ENCODE data around the gene FALEC.

Gene FALEC

DNA sequence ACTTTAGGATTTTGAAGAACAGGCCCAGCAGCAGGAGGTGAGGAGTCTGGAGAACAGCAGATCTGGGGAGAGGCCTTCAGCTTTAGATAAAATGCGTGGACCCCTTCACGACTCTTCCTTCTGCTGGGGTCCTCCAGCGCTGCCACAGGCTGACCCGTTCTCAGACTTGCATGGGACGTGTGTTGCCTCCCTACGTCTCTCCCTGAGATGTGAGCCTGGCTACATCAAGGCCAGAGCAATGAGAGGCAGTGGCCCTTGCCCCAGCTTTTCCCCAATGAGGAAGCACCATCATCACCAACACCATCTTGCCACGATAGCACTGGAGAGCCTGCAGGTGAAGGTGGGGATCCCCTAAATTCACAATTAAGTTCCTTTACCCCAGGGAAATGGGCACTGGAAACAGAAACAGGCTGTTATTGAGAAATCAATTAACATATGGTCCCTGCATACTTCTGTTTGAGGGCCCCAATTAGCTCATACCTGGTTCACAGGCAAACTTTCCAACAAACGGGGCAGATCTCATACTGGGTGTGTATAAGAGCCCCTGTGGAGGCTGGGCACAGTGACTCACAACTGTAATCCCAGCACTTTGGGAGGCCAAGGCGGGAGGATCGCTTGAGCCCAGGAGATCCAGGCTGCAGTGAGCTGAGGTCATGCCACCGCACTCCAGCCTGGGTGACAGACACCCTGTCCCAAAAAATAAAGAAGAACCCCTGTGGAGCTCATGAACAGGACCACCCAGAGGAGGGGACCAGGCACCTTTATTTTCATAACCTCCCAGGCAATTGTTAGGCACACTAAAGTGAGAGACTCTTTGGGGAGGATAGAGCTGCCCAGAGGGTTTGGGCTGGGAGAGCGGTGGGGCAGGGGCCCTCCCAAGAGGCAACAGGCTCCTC is 21.5 kb downstream of the FALEC start:
- Histone ChIP-seq H3K27ac (peak overlapping the region; percentile 67 to 88), H3K36me3 (no peaks in the 10 kb centered on the region), H3K9me3 (no peaks in the 10 kb centered on the region), H3K27me3 (no peaks in the 10 kb centered on the region), H3K4me1 (peaks cover 0 to 67% (median 27%) of the 10 kb centered on the region in 4 donors), H3K4me3 (no peak overlapping the region)
- intact Hi-C loops (cut with DNase I; ENCODE audit: low total_unique reads) = no loop called here
- TF ChIP-seq CTCF (IDR thresholded peaks at IDR 0.05) = no peak
- DNase-seq = no peak

DNA sequence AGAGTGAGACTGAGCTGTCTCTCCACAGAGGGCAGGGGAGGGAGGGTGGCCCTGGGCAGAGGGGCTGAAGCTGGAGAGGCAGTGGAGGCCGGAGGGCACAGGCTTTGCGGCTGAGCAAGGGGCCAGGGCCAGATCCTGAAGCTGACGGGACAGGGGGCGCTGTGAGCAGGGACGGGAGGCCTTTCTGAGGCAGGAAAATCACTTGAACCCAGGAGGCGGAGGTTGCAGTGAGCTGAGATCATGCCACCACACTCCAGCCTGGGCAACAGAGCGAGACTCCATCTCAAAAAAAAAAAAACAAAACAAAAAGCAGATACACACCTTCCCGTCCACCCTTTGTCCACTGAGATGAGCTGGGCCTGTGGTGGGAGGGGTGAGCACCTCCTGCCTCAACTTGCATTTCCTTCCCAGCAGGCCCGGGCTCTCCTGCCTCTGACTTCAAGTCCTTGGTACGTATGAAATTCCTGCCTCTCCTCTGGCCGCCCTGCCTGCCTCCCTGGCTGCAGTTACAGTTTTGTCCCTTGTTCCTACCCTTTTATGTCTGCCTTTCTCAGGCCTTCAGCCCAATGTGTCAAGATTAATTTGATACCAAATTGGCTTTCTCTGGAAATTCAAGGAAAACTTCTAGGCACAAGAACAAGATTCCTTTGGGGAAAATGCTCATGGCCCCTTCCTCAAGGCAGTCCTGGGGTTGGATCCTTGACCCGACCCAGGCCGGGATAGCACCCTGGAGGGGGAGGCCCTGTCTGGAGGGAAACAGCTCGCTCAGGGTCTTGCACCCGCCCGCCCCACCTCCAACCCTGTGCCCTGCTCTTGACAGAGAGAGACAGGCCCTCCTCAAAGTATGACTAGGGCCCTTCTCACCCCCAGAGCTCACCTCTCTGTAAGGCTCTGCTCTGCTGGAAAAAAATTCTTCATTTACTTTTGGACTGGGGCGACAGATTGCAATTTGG is 22.5 kb downstream of the FALEC start:
- H3K27me3 ChIP-seq = no peaks in the 10 kb centered on the region
- TF ChIP-seq CTCF (IDR thresholded peaks at IDR 0.05) = no peak
- peak overlapping the region; percentile 67 to 88 for H3K27ac ChIP-seq
- no peaks in the 10 kb centered on the region for H3K9me3 ChIP-seq
- intact Hi-C loops (cut with DNase I; ENCODE audit: low total_unique reads) = no loop called here
- no peak overlapping the region for H3K4me3 ChIP-seq
- peaks cover 0 to 58% (median 19%) of the 10 kb centered on the region in 4 donors for H3K4me1 ChIP-seq
- H3K36me3 ChIP-seq = no peaks in the 10 kb centered on the region
- DNase-seq = peak in 1 of 2 donors; percentile 87

DNA sequence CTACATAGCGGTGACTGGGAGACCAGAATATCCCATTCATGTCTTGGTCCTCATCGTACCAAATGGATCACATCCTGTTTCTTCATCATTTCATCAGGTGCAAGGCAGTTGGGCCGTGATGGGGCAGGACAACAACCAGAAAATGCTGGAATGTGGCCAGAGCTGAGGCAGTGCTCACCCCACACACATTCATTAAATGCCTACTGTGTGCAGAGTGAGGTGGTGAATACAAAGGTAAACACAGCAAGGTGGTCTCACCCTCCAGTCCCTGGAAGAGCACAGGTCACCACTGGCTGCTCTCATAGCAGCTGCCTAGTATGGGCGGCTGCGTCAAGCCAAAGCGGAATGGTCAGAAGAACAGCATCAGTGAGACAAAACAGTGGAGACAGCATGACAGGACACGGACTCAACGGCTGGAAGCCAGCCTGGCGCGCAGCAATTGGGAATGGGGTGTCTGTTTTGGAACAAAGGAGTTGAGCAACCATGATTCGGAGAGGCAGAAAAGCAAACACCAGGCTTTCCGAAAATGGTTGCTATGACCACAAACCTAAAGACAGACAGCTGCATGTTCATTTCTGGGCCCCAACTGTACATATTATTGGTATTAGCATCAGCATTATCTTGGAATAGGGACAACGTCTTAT is 28.1 kb downstream of the FALEC start:
- H3K27me3 ChIP-seq = no peaks in the 10 kb centered on the region
- peaks cover 0 to 13% (median 4%) of the 10 kb centered on the region in 4 donors for H3K4me1 ChIP-seq
- intact Hi-C loops (cut with DNase I; ENCODE audit: low total_unique reads) = no loop called here
- H3K27ac ChIP-seq = peak overlapping the region in 1 of 2 donors; percentile 10
- TF ChIP-seq CTCF (IDR thresholded peaks at IDR 0.05) = no peak
- peak; percentile 84 to 88 for DNase-seq
- H3K9me3 ChIP-seq = no peaks in the 10 kb centered on the region
- H3K36me3 ChIP-seq = no peaks in the 10 kb centered on the region
- H3K4me3 ChIP-seq = no peak overlapping the region

DNA sequence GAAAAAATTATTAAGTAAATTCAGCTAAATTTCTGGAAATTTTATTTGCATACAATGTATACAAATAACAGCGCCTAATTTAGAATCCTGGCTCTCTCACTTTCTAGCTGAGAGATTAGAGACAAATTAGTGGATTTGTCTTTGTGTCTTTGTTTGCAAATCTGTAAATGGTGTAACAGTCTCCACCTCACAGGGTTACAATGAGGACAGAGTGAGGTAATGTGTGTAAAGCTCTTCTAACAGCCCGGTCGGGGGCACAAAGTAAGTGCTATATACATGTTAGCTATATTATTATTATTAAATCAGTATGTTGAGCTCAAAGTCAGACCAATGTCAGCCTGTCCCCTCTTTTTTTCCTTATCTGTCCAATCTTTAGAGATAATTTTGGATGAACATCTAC is 28.7 kb downstream of the FALEC start:
- no peaks in the 10 kb centered on the region for H3K27me3 ChIP-seq
- peak overlapping the region in 1 of 2 donors; percentile 10 for H3K27ac ChIP-seq
- no peaks in the 10 kb centered on the region for H3K9me3 ChIP-seq
- no peak for DNase-seq
- TF ChIP-seq CTCF (IDR thresholded peaks at IDR 0.05) = no peak
- intact Hi-C loops (cut with DNase I; ENCODE audit: low total_unique reads) = no loop called here
- H3K36me3 ChIP-seq = no peaks in the 10 kb centered on the region
- H3K4me3 ChIP-seq = no peak overlapping the region
- peaks cover 0 to 10% (median 3%) of the 10 kb centered on the region in 4 donors for H3K4me1 ChIP-seq

DNA sequence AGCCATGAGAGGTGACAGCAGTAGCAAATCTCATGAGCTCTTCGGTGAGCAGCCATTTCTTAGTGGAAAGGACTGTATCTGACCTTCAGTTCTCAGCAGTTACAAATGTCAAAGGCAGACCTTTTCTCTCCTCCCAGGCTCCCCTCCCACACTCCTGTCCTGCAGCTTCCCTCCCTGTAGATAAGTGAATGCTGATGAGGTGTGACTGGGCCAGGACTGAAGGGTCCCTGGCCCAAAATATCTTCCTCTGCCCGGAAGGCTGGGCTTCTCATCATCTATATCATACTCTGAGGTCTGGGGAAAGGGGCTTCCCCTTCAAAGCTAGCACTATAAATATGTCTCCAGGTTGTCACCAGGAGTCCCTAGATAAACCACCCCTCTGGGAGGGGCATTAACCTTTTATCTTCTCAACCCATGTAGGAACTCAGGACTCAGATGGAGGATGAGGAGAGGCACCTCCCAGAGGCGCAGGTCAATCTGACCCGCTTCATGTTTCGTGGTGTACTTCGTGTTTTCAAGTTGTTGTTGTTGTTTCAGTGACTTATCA is 30.0 kb downstream of the FALEC start:
- Histone ChIP-seq H3K9me3 (no peaks in the 10 kb centered on the region), H3K4me1 (peaks cover 0 to 23% (median 16%) of the 10 kb centered on the region in 4 donors), H3K36me3 (no peaks in the 10 kb centered on the region), H3K27me3 (no peaks in the 10 kb centered on the region), H3K27ac (no peak overlapping the region), H3K4me3 (no peak overlapping the region)
- intact Hi-C loops (cut with DNase I; ENCODE audit: low total_unique reads) = no loop called here
- no peak for DNase-seq
- no peak for TF ChIP-seq CTCF (IDR thresholded peaks at IDR 0.05)

Data from tibial artery (tissue), 4 donors.